ENCODE data around the gene RBM4B.

RBM4B gene

DNA sequence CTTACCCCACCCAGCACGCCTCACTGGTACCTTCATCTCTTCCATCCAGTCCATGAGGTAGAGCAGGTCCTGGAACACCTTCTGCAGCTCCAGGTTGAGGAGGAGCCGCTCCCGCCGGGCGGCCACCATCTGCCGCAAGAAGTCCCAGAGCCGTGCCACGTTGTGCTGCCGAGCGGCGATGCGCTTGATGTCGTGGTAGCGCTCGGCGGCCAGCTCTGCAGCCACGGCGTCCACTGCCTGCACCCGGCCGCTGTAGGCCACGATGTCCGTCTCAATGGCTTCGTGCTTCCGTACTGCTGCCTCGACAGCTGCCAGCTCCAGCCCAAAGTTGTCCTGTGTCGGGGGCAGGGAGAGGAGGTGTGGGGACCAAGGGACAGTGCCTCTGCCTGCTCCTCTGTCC lies 29.8 kb upstream of the RBM4B start:
- no peak for DNase-seq (ENCODE audit: low read depth in 3 of 3, low spot score in 1 of 3)

DNA sequence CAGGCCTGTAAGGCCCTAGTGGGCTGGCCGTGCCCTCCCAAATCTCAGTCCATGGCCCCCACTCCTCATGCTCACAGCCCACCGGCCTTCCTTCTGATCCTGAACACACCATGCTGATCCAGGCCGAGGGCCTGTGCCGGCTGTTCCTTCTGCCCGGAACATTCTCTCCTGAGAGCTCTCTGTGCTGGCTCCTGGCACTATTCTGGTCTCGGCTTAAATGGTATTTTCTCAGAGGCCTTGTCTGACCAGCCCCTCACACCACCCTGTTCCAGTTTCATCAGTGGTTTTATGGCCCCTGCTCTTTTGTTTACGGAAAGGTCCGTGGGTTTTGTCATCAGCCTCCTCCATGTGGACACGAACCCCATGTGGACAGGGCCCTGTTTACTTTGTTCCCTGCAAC lies 29.3 kb upstream of the RBM4B start:
- DNase-seq (ENCODE audit: low read depth in 3 of 3, low spot score in 1 of 3), result no peak

DNA sequence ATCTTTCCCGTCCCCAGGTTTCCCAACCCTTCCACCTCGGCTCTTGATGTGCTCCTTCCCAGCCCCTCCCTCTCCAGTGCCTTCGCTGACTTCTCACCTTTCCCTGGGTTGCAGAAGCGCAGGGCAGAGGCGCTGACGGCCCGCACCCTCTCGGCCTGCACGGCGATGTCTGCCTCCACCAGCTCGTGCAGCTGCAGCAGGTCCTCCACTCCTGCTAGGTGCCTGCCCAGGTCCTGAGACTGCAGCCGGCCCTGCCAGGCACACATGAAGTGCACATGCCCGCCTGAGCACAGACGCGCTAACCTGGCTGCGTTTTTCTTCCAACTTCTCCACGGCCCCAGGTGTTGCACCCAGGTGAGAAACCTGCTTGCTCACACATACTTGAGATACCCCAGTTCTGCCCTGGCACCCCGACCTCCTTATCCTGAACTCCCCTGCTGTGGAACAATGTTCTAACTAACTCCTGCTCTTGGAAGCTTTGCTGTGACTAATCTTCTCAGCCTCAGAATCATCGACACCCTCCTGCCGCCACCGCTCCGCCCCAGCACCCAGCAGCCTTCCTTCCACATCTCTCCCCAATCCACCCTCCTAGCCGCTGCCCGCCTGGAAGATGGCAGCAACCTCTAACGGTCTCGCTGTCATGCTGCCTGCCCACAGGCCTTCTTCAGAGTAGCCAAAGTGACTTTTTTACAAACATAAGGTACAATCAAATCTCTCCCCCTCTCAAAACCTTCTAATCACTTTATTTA lies 28.1 kb upstream of the RBM4B start:
- DNase-seq (ENCODE audit: low read depth in 3 of 3, low spot score in 1 of 3), result no peak

DNA sequence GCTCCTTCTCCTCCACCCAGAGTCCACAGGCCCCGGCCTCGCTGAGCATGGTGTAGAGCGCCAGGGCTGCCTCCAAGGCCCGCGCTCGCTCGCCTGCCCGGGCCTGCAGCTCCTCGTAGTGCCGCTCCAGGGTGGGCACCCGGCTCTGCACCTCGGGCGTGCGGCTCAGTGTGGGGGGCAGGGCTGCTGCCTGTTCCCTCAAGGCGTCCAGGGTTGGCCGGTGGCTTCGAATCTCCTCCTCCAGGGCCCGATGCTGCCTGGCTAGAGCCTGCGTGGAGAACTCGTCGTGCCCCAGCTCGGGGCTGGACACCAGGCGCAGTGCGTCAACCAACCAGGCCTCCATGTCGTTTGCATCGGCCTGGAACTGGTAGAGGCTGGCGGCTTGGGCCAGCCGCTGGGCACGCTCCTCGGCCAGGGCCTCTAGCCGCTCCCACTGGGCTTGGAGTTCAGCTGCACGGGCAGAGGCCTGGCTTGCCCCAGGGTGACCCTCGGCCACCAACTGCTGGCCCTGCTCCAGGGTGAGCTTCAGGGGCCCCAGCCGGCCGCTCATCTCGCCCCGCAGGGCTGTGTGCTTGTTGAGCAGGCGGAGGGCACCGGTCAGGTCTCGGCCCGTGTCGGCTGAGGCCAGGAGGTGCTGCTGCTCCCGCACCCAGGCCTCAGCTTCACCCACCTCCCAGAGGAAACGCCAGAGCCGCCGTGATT lies 27.1 kb upstream of the RBM4B start:
- DNase-seq (ENCODE audit: low read depth in 3 of 3, low spot score in 1 of 3), result no peak

DNA sequence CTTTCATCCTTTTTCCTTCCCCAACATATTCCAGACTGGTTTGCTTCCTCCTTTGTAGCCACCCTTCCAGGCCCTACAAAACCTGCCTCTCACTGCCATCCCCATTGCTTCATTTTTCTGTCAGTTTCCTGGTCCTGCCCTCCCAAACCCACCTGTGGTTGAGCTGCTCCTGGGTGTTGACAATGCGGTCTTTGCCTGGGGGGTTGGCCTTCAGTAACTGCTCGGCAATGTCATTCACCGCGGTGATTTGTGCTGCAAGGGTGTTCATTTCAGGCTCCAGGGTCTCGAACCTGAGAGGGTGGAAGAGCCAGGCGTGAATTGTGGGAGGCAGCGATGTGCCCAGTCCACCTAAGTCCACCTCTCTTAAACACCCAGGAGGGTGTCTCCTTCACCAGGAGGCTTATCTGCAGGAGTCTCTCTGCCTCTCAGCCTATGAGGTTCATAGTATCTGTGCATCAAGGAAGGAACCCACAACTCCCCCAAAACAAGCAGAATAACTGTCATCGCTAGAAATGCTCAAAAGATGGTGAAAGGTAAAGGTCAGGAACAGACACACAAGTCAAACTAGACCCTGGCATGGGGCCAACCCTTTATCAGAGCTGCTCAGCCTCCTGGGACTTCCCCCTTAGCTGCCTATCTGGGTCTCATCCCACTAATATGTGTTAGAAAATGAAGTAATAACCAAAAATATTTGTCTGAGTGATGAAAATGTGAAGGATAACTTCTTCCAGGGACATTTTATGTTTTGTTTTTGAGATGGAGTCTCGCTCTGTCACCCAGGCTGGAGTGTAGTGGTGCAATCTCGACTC lies 23.9 kb upstream of the RBM4B start:
- DNase-seq (ENCODE audit: low read depth in 3 of 3, low spot score in 1 of 3), result no peak

DNA sequence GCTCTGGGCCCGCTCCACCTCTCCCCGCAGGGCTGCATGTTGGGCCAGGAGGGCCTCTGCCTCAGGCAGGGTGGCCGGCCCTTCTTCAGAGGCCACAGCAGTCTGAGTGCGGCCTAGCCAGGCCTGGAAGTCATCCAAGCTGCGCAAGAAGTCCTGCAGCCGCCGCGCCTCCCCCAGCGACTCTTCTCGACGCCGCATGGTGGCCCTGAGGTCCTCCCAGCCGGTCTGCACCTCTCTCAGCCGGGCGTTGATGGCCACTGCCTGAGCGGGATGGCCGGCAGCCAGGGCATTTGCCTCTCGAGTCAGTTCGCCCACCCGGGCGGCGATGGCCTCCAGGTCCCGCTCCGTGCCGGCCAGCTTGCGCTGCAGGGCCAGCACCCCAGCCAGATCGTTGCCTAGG lies 23.1 kb upstream of the RBM4B start:
- no peak for DNase-seq (ENCODE audit: low read depth in 3 of 3, low spot score in 1 of 3)

DNA sequence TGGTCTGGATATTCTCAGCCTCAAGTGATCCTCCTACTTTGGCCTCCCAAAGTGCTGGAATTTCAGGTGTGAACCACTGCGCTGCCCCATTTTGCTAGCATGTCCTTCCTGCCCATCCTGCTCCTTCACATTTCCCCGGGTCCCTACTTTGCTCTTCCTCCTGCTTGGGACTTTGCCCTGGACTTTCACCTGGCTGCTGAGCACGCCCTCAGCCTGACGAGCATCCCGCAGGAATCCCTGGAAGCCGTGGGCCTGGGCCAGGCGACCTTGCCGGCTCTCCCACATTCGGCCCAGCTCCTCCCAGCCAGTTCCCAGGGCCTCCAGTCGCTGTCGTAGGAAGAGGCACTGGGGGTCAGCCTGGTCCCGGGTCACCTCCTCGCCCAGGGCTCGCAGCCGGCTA lies 22.6 kb upstream of the RBM4B start:
- DNase-seq (ENCODE audit: low read depth in 3 of 3, low spot score in 1 of 3), result no peak

DNA sequence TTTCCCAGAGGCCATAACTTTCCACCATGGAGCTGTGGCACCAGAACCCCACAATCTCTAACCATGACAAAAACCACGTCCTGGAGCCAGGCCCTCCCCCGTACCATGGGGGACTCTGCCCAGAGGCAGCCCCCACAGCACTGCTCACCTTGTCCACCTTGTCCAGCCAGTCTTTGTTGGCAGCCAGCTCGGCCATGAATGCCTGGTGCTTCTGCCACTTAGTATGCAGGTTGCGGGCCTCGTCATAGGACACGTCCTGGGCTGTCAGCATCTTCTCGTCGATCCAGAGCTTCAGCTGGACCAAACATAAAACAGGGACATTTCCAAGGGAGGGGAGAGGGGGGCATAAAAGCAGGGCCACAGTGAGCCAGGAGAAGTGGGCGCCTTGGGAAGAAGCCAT lies 20.8 kb upstream of the RBM4B start:
- no peak for DNase-seq (ENCODE audit: low read depth in 3 of 3, low spot score in 1 of 3)

DNA sequence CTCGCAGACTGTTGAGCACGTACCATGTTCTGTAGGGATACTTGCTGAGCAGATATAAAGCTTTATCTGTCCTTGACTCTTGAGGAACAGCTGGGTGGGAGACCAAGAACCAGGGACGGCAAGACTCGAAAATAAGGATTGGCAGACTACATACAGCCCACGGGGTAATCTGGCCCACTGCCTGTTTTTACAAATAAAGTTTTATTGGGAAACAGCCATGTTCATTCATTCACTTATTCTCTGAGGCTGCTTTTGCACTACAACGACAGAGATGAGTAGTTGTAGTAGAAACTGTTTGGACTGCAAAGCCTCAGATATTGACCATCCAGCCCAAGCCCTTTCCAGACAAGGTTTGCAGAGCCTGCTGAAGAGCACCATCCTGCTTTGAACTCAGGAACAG lies 20.3 kb upstream of the RBM4B start:
- DNase-seq (ENCODE audit: low read depth in 3 of 3, low spot score in 1 of 3), result no peak

DNA sequence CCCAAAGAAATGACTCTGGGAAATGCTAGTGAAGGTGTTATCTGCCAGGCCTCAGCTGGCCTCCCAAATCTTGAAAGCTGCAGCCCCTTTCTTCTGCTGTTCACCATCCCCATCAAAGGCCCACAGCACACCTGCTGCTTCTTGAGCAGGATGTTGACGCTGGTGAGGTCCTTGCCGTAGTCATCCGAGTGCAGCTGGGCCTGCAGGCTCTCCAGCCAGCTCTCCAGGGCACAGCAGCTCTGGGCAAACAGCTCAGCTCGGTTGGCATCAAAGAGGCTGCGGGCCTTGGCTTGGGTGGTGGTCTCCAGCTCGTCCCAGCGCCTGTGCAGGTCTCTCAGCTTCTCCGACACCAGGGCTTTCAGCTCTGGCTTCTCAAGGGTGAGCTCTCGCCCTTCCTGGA lies 18.5 kb upstream of the RBM4B start:
- no peak for DNase-seq (ENCODE audit: low read depth in 3 of 3, low spot score in 1 of 3)

DNA sequence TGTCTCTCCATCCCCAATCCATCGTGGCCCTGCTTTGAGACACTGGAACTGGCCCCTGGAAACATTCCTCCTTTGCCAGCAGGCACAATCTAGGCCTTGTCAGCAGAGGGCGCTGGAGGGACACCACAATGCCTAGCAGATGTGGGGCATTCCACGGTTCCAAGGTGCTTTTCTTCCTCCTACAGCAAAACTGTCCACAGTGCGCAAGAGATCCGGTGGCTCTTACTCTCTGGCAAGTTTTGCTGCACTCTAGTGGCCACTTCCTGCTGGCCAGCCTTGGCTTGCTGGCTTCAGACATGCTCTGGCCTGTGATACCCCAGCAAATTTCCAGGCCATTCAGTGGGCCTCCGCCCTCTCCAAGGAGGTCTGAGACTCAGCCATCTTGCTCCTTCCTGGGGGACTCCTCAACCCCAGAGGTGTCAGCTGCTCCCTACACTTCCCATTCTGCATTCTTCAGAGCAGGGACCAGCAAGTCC lies 17.1 kb upstream of the RBM4B start:
- peak; percentile 61 to 77 (median 61) for DNase-seq (ENCODE audit: low read depth in 3 of 3, low spot score in 1 of 3)

DNA sequence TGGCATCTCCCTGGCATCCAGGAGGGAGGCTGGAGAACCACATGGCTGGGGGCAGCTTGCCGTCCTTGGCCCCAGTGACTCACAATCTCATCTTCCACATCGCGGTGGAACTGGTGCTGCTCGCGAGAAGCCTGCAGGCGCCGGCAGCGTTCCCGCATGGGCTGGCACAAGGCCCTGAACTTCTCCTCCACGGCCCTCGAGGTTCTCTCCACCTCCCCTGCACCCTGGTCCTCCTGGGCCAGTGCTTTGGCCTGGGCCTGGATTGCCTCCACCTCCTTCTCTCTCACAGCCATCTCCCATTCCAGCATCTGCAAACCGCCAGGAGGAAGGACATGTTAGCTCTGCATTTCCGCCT lies 16.3 kb upstream of the RBM4B start:
- DNase-seq (ENCODE audit: low read depth in 3 of 3, low spot score in 1 of 3), result no peak

DNA sequence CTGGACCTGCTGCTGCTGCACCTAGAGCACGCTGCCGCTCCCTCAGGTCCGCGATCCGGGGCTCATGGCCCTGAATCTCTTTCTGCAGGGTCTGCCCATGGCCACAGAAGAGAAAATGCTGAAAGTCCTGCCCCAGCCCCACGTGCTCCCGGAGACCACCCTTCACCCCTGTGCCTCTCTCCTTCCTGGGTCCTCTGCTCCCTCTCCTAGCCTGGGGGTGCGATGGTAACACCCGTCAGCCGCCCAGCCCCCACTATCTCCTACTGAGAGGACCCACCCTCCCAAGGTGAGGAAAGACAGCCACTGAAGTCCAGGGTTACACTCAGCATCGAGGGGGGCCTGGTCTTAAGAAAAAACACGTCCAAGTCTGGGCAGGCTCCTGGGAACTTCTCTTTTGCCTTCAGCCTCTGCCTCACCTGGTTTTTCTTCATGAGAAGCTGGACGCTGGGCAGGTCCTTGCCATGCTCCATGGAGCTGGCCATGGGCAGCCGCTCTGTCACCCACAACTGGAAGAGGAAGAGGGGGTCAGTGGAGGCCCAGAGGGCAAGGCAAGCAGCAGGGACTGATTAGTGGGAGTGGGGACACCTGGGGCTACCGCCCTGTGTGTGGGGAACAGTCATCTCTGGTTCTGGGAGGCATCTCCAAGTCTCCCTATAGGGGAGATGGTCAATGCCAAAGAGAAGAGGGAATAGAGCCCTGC lies 15.8 kb upstream of the RBM4B start:
- DNase-seq (ENCODE audit: low read depth in 3 of 3, low spot score in 1 of 3), result no peak

DNA sequence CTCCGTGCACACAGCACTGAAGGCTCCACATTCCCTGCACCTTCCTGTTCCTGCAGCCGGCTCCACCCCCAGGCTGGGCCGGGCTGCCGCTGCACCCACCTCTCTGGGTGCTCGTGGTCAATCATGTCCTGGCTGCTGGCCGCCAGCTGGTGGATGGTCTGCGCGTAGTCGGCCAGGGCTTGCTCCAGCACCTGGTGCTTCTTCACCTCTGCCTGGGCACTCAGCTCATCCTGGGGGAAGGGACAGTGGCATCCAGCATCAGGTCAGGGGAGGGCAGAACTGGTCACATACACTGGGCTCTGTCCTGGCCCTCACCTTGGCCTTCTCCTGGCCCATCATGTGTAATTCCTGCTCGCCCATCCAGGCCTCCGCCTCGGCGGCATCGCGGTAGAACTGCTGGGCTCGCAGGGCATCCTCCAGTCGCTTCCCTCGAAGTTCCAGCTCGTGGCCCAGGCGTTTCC lies 15.2 kb upstream of the RBM4B start:
- DNase-seq (ENCODE audit: low read depth in 3 of 3, low spot score in 1 of 3), result no peak

DNA sequence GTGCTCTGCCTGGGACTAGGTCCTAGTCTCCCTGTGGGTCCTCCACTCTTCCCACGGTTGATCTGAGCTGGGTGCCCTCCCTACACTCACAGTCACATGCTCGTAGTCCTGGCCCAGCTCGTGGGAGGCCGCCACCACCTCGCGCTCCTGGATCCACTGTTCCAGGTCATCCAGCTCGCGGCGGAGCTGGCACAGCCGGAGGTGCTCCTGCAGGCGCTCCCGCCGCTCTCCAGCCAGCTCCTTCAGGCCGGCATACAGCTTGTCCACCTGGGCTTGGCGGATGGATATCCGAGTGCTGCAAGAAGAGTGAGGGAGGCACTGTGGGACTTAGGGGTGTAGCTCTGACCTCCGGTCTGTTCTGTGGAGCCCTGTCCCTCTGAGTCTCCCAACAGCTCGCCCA lies 14.8 kb upstream of the RBM4B start:
- DNase-seq (ENCODE audit: low read depth in 3 of 3, low spot score in 1 of 3), result no peak

DNA sequence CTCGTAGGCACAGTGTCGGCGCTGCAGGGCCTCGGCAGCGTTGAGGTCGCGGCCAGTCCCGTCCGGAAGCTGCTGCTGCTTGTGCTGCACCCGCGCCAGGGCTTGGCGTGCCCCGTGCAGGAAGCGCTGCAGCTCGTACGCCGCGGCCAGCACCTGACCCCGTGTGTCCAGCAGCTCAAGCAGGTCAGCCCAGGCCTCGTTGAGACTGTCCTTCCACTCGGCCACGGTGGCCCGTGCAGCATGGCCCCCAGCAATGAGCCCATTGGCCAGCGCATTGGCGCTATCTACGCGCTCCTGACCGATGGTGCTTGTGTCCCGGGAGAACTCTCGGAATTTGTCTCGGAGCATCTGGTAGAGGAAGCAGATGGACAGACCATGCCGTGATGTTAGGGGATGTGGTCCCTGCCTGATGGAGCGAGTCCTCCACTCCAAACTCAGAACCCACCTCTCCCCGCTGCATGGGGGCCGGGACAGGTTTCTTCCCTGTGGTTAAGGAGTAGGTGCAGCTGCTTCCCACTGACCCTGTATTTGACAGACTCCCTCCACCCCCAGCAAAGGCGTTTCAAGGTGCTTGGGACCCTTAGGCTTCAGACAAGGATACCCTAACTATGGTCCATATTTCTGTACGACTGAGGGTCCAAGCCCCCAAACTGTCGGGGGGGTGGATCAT lies 13.8 kb upstream of the RBM4B start:
- no peak for DNase-seq (ENCODE audit: low read depth in 3 of 3, low spot score in 1 of 3)

DNA sequence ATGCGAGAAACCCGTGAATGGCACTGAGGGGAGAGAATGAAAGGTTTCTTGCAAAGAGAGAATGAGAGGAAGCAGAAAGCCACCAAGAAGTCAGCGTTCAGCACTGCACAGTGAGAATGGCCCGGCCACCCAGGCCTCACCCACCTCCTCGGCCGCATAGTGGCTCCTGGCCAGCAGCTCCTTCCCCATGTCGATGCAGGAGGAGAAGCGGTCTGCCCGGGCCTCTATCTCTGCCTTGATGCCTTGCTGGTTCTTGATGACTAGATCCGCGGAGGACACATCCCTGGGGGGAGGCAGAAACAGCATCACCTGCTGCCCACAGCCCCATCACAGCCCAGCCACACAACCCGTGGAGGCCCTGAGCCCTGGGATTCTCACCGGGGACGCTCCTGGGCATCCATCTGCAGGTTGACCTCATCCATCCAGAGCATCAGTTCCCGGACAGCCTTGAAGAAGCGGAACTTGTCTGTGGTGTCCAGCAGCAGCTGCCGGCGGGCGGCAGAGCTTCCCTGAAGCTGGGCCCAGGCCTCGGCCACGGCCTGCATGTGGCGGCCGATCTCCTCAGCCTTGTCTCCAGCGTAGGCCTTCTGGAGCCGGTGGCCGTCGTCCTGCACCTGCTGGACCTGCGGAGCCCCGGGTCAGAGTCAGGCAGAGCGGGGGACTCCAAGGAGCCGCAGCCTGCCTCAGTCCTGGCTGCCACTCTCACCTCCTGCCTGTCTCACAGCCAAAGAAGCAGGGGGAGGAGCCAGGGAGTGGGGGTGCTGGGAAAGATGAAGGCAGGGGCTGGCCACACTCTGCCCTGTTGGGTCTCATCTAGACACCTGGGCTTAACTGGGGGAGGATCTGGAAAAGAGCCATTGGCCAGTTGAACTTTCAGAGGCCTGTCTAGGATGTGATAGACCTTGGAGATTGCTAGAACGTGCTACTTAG lies 12.2 kb upstream of the RBM4B start:
- DNase-seq (ENCODE audit: low read depth in 3 of 3, low spot score in 1 of 3), result no peak

DNA sequence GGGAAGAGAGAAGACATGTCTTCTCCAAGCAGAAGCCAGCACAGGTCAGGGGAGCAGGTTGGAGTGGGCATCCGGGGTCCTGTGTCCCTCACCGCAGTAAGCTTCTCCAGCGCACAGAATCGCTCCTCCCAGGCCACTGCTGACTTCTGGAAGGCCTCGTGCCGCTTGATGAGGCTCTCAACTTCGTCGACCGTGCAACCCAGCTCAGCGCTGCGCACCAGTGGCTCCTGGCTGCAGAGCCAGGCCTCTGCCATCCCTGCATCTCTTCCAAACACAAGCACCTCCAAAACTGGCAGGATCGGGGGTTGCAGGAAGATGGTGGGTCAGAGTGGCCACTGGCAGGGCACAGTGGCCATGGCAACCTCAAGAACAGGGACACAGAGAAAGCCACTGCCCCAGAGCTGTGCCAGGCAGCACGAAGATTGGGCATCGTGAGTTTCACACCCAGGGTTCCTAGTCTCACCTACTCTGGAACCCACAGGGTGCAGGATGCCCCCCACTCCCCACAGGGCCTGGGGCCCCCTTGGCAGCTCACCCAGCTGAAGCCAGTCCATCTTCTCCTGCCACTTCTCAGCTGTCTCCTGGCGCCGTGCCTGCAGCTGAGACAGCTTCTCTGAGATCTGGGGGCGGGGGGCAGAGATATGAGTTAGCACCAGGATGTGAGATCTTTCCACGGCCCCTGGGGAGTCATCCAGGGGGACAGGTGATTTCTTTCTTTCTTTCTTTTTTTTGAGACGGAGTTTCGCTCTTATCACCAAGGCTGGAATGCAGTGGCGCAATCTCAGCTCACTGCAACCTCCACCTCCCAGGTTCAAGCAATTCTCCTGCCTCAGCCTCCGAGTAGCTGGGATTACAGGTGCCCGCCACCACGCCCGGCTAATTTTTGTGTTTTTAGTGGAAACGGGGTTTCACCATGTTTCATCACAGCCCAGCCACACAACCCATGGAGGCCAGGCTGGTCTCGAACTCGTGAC lies 11.2 kb upstream of the RBM4B start:
- DNase-seq (ENCODE audit: low read depth in 3 of 3, low spot score in 1 of 3), result no peak
